Non-pigmented ciliary epithelial cell (primary cell): ENCODE data around the gene REELD1.

Experiments used
- DNase-seq: peaks from one replicate; pipeline ENCODE4 v3.0.0-alpha.2; 2010; ENCODE audit warnings: low read depth

REELD1 gene

DNA sequence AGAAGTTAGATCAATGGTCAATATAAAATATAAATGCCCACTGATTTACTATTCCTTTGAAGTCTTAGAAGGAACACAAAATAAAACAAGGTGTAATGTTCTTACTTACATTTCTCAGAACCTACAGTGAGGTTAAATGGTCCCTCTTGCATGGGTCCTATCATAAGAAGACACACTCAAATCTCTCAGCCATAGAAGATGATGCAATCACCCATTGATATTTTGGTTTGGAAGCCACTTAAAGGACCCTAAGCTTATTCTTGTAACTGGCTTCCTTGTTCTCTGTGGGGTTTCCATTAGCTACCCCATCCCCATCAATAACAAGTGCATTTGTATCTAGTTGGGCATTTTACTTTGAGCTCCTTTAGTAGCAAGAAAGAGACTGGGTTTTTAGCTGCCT lies 15.1 kb downstream of the REELD1 start:
- no peak for DNase-seq

- no peak for DNase-seq
Observed at GRCh38 chr4:146232131-146232722, 17.9 kb downstream of the REELD1 start.

- DNase-seq = no peak
Observed at GRCh38 chr4:146235654-146236177, 21.4 kb downstream of the REELD1 start.

GRCh38 chr4:146236216-146236615 lies 21.9 kb downstream of the REELD1 start:
- DNase-seq = no peak

GRCh38 chr4:146237092-146237491 lies 22.8 kb downstream of the REELD1 start:
- no peak for DNase-seq

GRCh38 chr4:146238107-146238506 lies 23.8 kb downstream of the REELD1 start:
- DNase-seq = no peak

DNA sequence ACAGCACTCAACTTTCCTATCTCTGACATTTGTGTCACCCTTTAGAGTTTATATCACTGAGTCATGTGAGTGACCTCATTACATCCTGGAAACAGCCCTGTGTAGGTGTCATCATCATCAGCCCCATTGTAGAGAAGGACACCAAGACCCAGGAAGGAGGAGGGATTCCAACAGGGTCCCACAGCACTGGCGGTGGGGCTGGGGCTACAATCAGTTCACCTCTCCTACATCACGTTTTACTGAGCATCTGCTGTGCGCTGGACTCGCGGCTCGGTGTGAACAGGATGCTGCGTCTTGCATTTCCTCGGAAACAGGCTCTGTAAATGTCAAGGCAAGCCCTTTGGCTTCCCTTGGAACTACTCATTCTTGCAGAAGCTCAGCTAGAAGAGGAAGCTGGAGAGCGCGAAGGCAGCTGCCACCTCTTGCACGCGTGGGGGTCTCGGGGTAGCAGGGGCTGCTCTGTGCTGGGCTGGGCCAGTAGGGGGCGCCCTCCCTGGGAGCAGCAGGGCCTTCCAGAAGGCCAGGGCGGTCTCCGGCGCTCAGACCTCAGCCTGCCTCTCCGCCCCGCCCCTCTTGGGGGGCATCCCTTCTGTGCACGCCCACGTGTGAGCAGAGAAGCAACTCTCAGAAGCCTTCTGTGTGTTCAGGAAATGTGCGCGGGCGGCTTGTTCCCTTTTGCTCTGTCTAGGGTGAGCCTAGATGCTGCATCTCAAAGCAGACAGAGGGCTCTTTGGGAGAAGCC lies 29.0 kb downstream of the REELD1 start:
- DNase-seq = no peak

- DNase-seq = no peak
Observed at GRCh38 chr4:146243883-146244277, 29.5 kb downstream of the REELD1 start.

GRCh38 chr4:146244496-146244895 lies 30.2 kb downstream of the REELD1 start:
- no peak for DNase-seq

DNA sequence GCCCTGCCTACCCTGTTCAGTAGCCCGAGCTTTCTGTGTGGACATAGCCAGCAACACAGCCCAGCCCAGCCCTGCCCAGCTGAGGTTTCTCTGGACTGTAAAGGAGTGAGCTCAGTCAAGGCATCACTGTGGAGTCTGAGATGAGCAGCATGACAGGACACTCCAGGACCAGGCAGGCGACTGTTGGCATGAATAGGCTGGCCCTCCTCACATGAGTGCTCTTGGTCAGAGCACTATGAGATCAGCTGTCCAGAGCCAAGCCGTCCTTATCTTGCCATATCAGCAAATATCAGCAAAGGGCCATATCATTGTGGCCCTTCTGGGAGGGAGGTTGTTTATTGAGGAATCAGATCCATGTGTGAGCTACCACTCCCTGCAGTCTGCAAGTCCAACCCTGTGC lies 30.9 kb downstream of the REELD1 start:
- DNase-seq = no peak

GRCh38 chr4:146245850-146246249 lies 31.5 kb downstream of the REELD1 start:
- no peak for DNase-seq

GRCh38 chr4:146246381-146246780 lies 32.0 kb downstream of the REELD1 start:
- DNase-seq = no peak

GRCh38 chr4:146247356-146247755 lies 33.0 kb downstream of the REELD1 start:
- no peak for DNase-seq

DNA sequence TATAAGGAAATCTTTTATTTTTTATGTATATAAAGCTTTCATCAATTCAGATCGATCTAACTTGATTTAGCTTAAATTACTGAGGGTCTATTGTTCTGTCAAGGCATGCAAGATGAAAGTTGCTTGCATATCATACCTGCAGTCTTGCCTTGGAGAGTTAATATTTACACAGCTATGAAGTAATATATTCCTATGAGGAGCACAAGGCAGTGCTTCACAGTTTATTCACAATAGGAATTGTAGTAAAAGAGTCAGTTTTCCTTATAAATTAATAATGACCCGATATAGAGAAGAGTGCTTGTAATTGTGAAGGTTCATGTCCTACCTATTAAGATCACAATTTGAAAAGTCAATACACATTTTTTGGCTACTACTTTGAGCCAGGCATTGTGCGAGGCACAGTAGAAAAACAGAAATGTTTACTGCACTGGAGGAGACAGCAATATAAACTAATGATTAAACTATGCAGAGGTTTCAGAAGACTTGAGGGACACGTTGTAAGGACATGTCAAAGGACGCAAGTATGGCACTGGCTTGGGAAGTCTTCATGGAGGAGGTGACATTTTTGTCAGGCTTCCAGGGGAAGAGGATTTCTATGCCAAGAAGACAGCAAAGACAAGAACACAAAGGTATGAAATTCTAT lies 38.8 kb downstream of the REELD1 start:
- DNase-seq = no peak

GRCh38 chr4:146255463-146255862 lies 41.1 kb downstream of the REELD1 start:
- peak; percentile 66 for DNase-seq

GRCh38 chr4:146255874-146256273 lies 41.5 kb downstream of the REELD1 start:
- DNase-seq = peak; percentile 80

DNA sequence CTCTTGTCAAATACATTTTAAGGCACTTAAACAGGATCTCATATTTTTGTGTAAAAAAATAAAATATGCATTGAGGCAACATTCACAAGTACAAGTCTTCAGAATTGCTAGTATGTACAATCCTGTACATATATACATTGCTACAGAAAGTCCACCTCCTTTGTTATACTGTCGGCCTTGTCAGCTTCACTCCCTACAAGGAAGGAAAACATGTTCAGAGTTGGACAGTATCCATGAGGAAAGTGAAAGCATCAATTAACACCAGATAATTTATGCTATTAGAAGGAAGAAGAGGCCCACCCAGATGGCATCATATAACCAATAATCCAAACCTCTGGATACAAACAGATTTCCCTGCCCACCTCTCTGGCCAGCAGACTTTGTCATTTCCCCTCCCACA lies 42.0 kb downstream of the REELD1 start:
- no peak for DNase-seq

GRCh38 chr4:146257511-146257910 lies 43.2 kb downstream of the REELD1 start:
- DNase-seq = no peak

DNA sequence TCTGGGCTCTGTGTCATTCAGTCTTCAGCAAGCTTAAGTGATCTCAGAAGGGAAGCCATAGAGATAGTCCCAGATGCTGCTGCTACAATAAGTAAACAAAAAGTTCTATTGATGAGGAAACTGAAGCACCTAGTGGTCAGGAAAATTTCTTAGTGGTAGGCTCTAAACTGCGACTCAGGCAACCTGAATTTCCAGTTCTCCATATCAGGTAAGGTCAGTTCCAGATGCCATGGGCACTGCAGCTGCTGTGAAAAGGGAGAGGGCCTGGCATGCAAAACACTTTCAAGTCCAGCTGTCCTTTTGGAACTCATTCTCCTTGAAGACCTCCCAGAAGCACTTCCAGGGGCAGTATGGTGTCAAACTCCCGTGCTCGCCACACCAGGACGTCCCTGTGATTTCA lies 46.2 kb downstream of the REELD1 start:
- no peak for DNase-seq

DNA sequence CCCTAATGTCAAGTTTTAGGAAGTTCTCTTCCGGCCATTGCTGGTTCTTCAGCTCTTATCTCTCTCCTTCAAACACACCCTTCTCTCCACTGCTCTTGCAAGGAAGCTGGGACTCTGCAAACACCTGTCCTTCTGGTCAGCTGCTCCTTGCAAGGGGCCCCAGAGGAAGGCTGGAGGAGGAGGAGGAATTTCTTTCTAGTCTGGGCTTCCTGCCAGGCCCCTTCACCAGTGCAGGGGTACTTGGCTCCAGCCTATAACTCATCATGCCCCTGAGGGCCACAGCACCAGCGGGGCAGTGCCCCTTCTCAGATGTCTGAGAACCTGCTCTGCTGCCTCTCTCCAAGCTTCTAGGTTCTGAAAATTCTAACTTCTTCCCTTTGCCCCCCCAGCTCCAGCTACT lies 46.7 kb downstream of the REELD1 start:
- DNase-seq = no peak

DNA sequence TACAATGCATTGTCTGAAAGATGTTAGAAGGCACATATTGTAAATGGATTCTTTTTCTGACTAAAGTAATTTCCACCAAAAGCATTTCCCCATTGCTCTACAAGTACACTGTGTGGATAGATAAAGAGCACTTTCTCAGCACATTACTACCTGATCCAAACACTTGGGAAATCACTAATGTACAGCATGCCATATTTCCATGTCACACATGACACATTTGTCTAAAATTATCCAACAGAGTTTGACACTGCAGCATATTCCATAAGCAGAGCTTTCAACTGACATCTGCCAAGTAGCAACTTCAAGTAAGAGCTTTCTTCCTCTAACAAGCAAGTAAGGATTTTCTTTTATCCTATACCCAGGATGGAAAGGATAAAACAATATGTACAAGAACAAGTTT lies 49.5 kb downstream of the REELD1 start:
- no peak for DNase-seq

GRCh38 chr4:146265950-146266490 lies 51.7 kb downstream of the REELD1 start:
- DNase-seq = no peak

- DNase-seq = no peak
Observed at GRCh38 chr4:146267826-146268225, 53.5 kb downstream of the REELD1 start.
